Uterus (tissue), 4 donors: ENCODE results near the gene MADCAM1. TPM values are rescaled to one million over a fixed set of nuclear protein-coding genes. Genes with fewer than 3 reads are reported as not detected.

Experiments used
- DNase-seq, 2 donors: peaks; one replicate each; pipeline ENCODE4 v3.0.0-alpha.2; 2019 to 2020
- H3K27ac ChIP-seq, 2 donors: fragments of 200-600 bp; sonication (generic); 1 replicate in 1 of 2; 2 replicates in 1 of 2; pipeline ENCODE4 v1.5.1; 2016 to 2018
- H3K27me3 ChIP-seq, 2 donors: fragments of 200-600 bp; sonication (generic); one replicate each; pipeline ENCODE4 v1.5.1; 2018 to 2019; ENCODE audit warnings: control low read depth in 1 of 2
- H3K36me3 ChIP-seq, 2 donors: fragments of 200-600 bp; sonication (generic); one replicate each; pipeline ENCODE4 v1.5.1; 2019; ENCODE audit warnings: control low read depth in 1 of 2
- H3K4me1 ChIP-seq, 2 donors: fragments of 200-600 bp; sonication (generic); one replicate each; pipeline ENCODE4 v1.5.1; 2018 to 2019; ENCODE audit warnings: control low read depth in 1 of 2
- H3K4me3 ChIP-seq, 2 donors: fragments of 200-600 bp; sonication (generic); 1 replicate in 1 of 2; 2 replicates in 1 of 2; pipeline ENCODE4 v1.5.1; 2018 to 2019; ENCODE audit warnings: mild to moderate bottlenecking in 1 of 2
- H3K9me3 ChIP-seq, 2 donors: fragments of 200-600 bp; sonication (generic); one replicate each; pipeline ENCODE4 v1.5.1; 2019; ENCODE audit warnings: control low read depth in 1 of 2
- CTCF ChIP-seq, 4 experiments: fragments of 200-600 bp in 2 of 4; fragments of 450-650 bp in 2 of 4; sonication (generic) in 2 of 4; IDR thresholded peaks; one replicate each; pipeline ENCODE4 v1.5.1; 2016 to 2019; ENCODE audit warnings: antibody characterized with exemption in 4 of 4, mild to moderate bottlenecking in 2 of 4, moderate library complexity in 1 of 4
- POLR2A ChIP-seq, 2 donors: fragments of 450-650 bp; IDR thresholded peaks; one replicate each; pipeline ENCODE4 v1.6.1; 2016; ENCODE audit warnings: antibody characterized with exemption in 2 of 2, mild to moderate bottlenecking in 1 of 2, moderate library complexity in 1 of 2
- intact Hi-C: fragments of 100-400 bp; cut with DNase I; formaldehyde crosslinking; loops from one replicate; pipeline ENCODE4 v1.15.1; 2023; ENCODE audit warnings: low total_unique reads
- total RNA-seq, 4 donors: library from RNA; depleted of rRNA in 3 of 4; stranded (reverse); fragments of >200 nt in 3 of 4; gene quantifications; one replicate each; pipeline versions ENCODE4 v1.1.0 to v1.2.4, GENCODE V29; 2014 to 2023
- donor health status: DM: yes; HTN: yes; CAD: no.

MADCAM1 gene
- total RNA-seq, 4 donors from 2014 or later: 0.34 to 2.7 TPM; not detected in 2

GRCh38 chr19:518598-519231, 22.4 kb downstream of the MADCAM1 start:
- intact Hi-C loops: no loop called here
- Histone ChIP-seq H3K9me3 (no peaks in the 10 kb centered on the region), H3K4me1 (no peaks in the 10 kb centered on the region), H3K36me3 (no peaks in the 10 kb centered on the region), H3K4me3 (no peak overlapping the region), H3K27me3 (no peaks in the 10 kb centered on the region), H3K27ac (peak overlapping the region in 1 of 2 donors; percentile 30)
- no peak for DNase-seq
- TF ChIP-seq CTCF (IDR thresholded peaks at IDR 0.05) (peak in 1 of 4 experiments; percentile 5), POLR2A (IDR thresholded peaks at IDR 0.05) (no peak)

GRCh38 chr19:519449-519865, 23.2 kb downstream of the MADCAM1 start:
- Histone ChIP-seq H3K9me3 (no peaks in the 10 kb centered on the region), H3K4me1 (no peaks in the 10 kb centered on the region), H3K36me3 (no peaks in the 10 kb centered on the region), H3K4me3 (no peak overlapping the region), H3K27me3 (no peaks in the 10 kb centered on the region), H3K27ac (no peak overlapping the region)
- intact Hi-C loops: no loop called here
- no peak for TF ChIP-seq CTCF (IDR thresholded peaks at IDR 0.05)
- no peak for TF ChIP-seq POLR2A (IDR thresholded peaks at IDR 0.05)
- no peak for DNase-seq

- no peak for TF ChIP-seq POLR2A (IDR thresholded peaks at IDR 0.05)
- TF ChIP-seq CTCF (IDR thresholded peaks at IDR 0.05): no peak
- no peaks in the 10 kb centered on the region for H3K27me3 ChIP-seq
- no peaks in the 10 kb centered on the region for H3K9me3 ChIP-seq
- no peak for DNase-seq
- H3K4me1 ChIP-seq: no peaks in the 10 kb centered on the region
- intact Hi-C loops: no loop called here
- H3K27ac ChIP-seq: no peak overlapping the region
- H3K36me3 ChIP-seq: no peaks in the 10 kb centered on the region
- no peak overlapping the region for H3K4me3 ChIP-seq
Measured at GRCh38 chr19:522726-523125, 26.4 kb downstream of the MADCAM1 start.

GRCh38 chr19:524062-524674, 27.9 kb downstream of the MADCAM1 start:
- intact Hi-C loops: no loop called here
- TF ChIP-seq CTCF (IDR thresholded peaks at IDR 0.05) (no peak), POLR2A (IDR thresholded peaks at IDR 0.05) (no peak)

GRCh38 chr19:525029-525428, 28.7 kb downstream of the MADCAM1 start:
- TF ChIP-seq POLR2A (IDR thresholded peaks at IDR 0.05) (no peak), CTCF (IDR thresholded peaks at IDR 0.05) (no peak)
- Histone ChIP-seq H3K27ac (no peak overlapping the region), H3K36me3 (no peaks in the 10 kb centered on the region), H3K27me3 (no peaks in the 10 kb centered on the region), H3K4me3 (no peak overlapping the region), H3K4me1 (no peaks in the 10 kb centered on the region), H3K9me3 (no peaks in the 10 kb centered on the region)
- intact Hi-C loops: no loop called here
- no peak for DNase-seq

More at GRCh38 chr19:524062-524674, 27.9 kb downstream of the MADCAM1 start:
- no peaks in the 10 kb centered on the region for H3K36me3 ChIP-seq
- no peaks in the 10 kb centered on the region for H3K27me3 ChIP-seq
- no peaks in the 10 kb centered on the region for H3K4me1 ChIP-seq
- H3K4me3 ChIP-seq: no peak overlapping the region
- H3K27ac ChIP-seq: no peak overlapping the region
- H3K9me3 ChIP-seq: no peaks in the 10 kb centered on the region
- DNase-seq: no peak
